ENCODE data around the gene GNAO1.

The GNAO1 gene

DNA sequence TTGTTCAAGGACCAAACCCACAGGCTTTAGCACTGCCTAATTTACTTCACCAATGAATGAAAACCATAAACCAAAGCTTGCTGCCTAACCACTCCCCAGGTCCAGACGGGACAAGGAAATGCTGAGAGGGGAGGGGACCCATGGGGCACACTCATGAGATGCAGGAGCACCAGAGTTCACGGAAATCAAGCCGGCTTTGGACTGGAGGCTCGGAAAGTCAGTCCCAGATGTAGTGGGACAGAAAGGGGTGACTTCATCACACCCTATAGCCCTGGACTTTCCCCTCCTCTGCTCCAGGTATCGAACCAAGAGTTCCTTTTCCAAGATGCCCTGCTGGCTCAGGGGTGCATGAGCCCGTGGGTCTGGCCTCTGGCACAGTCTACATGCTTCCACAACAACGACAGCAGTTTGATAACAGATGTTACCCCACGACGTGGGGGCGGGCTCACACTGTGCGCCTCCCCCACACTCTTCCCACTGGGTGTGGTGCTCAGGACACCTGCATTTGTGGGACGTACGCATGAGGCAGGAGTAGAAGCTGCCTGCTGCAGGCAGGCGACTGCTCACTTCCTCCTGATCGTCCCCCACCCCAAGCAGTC is 170.9 kb downstream of the GNAO1 start:
- Histone ChIP-seq H3K9ac (ENCODE audit: low read length) (no peak overlapping the region), H3K4me3 (ENCODE audit: low read length) (no peak overlapping the region), H2AFZ (ENCODE audit: low read length) (no peak overlapping the region), H3K9me2 (replicated peaks; ENCODE audit: insufficient read depth, low read length) (no peaks in the 10 kb centered on the region), H3F3A (ENCODE audit: insufficient read depth, low read length) (peaks cover 3% of the 10 kb centered on the region), H3K4me2 (ENCODE audit: low read depth, low read length) (no peak overlapping the region), H3K4me1 (ENCODE audit: low read length) (0 out of 2 replicates have a peak, but pooled peaks cover 3% of the 10 kb centered on the region), H4K20me1 (ENCODE audit: insufficient read depth, low read length) (no peaks in the 10 kb centered on the region), H3K9me3 (replicated peaks; ENCODE audit: insufficient read depth, low read length) (no peaks in the 10 kb centered on the region), H3K79me2 (ENCODE audit: low read length) (no peaks in the 10 kb centered on the region), H3K27me3 (replicated peaks; ENCODE audit: insufficient read depth, low read length) (no peaks in the 10 kb centered on the region), H3K36me3 (replicated peaks; ENCODE audit: insufficient read depth, low read length) (no peaks in the 10 kb centered on the region; the same call in 1 of the 2 replicates), H3K27ac (ENCODE audit: low read length) (no peak overlapping the region)
- DNase-seq, result no peak
- no peak for TF ChIP-seq EZH2phosphoT487 (IDR thresholded peaks at IDR 0.05; ENCODE audit: low read length)
- TF ChIP-seq, protein P1, sequence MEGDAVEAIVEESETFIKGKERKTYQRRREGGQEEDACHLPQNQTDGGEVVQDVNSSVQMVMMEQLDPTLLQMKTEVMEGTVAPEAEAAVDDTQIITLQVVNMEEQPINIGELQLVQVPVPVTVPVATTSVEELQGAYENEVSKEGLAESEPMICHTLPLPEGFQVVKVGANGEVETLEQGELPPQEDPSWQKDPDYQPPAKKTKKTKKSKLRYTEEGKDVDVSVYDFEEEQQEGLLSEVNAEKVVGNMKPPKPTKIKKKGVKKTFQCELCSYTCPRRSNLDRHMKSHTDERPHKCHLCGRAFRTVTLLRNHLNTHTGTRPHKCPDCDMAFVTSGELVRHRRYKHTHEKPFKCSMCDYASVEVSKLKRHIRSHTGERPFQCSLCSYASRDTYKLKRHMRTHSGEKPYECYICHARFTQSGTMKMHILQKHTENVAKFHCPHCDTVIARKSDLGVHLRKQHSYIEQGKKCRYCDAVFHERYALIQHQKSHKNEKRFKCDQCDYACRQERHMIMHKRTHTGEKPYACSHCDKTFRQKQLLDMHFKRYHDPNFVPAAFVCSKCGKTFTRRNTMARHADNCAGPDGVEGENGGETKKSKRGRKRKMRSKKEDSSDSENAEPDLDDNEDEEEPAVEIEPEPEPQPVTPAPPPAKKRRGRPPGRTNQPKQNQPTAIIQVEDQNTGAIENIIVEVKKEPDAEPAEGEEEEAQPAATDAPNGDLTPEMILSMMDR (IDR thresholded peaks at IDR 0.05; ENCODE audit: low read length), result no peak

GRCh38 chr16:56362706-56363105 is 171.4 kb downstream of the GNAO1 start:
- no peak overlapping the region for H2AFZ ChIP-seq (ENCODE audit: low read length)
- no peak overlapping the region for H3K27ac ChIP-seq (ENCODE audit: low read length)
- H3K9me2 ChIP-seq (replicated peaks; ENCODE audit: insufficient read depth, low read length), result no peaks in the 10 kb centered on the region
- no peak overlapping the region for H3K9ac ChIP-seq (ENCODE audit: low read length)
- H4K20me1 ChIP-seq (ENCODE audit: insufficient read depth, low read length), result no peaks in the 10 kb centered on the region
- no peaks in the 10 kb centered on the region for H3K4me1 ChIP-seq (ENCODE audit: low read length)
- no peaks in the 10 kb centered on the region for H3K27me3 ChIP-seq (replicated peaks; ENCODE audit: insufficient read depth, low read length)
- H3K36me3 ChIP-seq (replicated peaks; ENCODE audit: insufficient read depth, low read length), result no peaks in the 10 kb centered on the region; the same call in 1 of the 2 replicates
- no peak for DNase-seq
- H3K9me3 ChIP-seq (replicated peaks; ENCODE audit: insufficient read depth, low read length), result no peaks in the 10 kb centered on the region
- TF ChIP-seq, protein P1 (IDR thresholded peaks at IDR 0.05; ENCODE audit: low read length), result no peak
- TF ChIP-seq EZH2phosphoT487 (IDR thresholded peaks at IDR 0.05; ENCODE audit: low read length) (no peak), EZH2 (optimal IDR thresholded peaks at IDR 0.05; ENCODE audit: low read depth, low read length) (no peak)
- no peaks in the 10 kb centered on the region for H3K79me2 ChIP-seq (ENCODE audit: low read length)
- no peak overlapping the region for H3K4me2 ChIP-seq (ENCODE audit: low read depth, low read length)
- no peak overlapping the region for H3K4me3 ChIP-seq (ENCODE audit: low read length)
- no peaks in the 10 kb centered on the region for H3F3A ChIP-seq (ENCODE audit: insufficient read depth, low read length)

GRCh38 chr16:56363181-56363716 is 172.0 kb downstream of the GNAO1 start:
- no peaks in the 10 kb centered on the region for H3F3A ChIP-seq (ENCODE audit: insufficient read depth, low read length)
- H3K36me3 ChIP-seq (replicated peaks; ENCODE audit: insufficient read depth, low read length), result no peaks in the 10 kb centered on the region; the same call in 1 of the 2 replicates
- no peak overlapping the region for H3K4me2 ChIP-seq (ENCODE audit: low read depth, low read length)
- DNase-seq, result no peak
- H3K27ac ChIP-seq (ENCODE audit: low read length), result no peak overlapping the region
- no peaks in the 10 kb centered on the region for H3K4me1 ChIP-seq (ENCODE audit: low read length)
- TF ChIP-seq, protein P1 (IDR thresholded peaks at IDR 0.05; ENCODE audit: low read length), result no peak
- TF ChIP-seq EZH2phosphoT487 (IDR thresholded peaks at IDR 0.05; ENCODE audit: low read length), result no peak
- no peak for TF ChIP-seq EZH2 (optimal IDR thresholded peaks at IDR 0.05; ENCODE audit: low read depth, low read length)
- H3K79me2 ChIP-seq (ENCODE audit: low read length), result no peaks in the 10 kb centered on the region
- no peaks in the 10 kb centered on the region for H3K27me3 ChIP-seq (replicated peaks; ENCODE audit: insufficient read depth, low read length)
- no peak overlapping the region for H3K4me3 ChIP-seq (ENCODE audit: low read length)
- no peaks in the 10 kb centered on the region for H3K9me2 ChIP-seq (replicated peaks; ENCODE audit: insufficient read depth, low read length)
- H4K20me1 ChIP-seq (ENCODE audit: insufficient read depth, low read length), result no peaks in the 10 kb centered on the region
- H3K9me3 ChIP-seq (replicated peaks; ENCODE audit: insufficient read depth, low read length), result no peaks in the 10 kb centered on the region
- no peak overlapping the region for H2AFZ ChIP-seq (ENCODE audit: low read length)
- no peak overlapping the region for H3K9ac ChIP-seq (ENCODE audit: low read length)

All from MM.1S (cell line).